SHP77 (cell line): ENCODE data around the gene ATP11A.

Experiments
- DNase-seq, 2 experiments: peaks; one replicate each; lab custom pipeline; 2025; lab: John Stamatoyannopoulos, UW

ATP11A gene

DNA sequence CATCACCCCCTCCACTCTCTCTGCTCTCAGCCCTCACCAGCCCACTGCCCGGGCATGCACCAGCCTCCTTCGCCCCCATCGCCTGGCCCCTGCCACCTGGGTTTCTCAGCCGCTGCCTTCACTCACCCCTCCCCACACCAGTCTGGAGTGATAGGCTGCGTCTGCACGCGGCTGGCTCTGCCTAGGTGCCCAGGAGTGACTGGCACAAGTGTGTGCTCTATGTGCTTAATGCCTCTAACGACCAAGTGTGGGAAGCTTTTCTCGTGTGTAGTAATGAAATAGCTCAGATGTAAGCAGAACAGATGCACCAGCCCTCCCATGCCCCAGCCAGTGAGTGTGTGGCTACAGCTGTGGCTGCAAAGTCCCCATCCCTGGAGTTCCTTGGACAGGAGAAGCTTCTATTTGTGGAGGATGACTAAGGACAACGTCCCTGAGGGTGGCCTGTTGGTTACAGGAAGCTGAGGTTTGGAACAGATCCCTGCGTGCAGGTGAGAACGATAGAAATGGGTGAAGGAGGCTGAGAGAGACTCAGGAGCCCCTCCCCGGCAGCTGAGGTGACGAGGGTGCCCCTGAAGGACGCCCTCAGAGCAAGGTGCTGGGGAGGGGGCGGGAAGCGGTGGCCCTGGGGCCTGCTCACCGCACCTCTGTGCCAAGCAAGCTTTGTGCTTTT lies 35.6 kb downstream of the ATP11A start:
- peak; percentile 77 to 85 for DNase-seq

GRCh38 chr13:112726016-112726767 lies 36.4 kb downstream of the ATP11A start:
- DNase-seq, result peak; percentile 77 to 85

DNA sequence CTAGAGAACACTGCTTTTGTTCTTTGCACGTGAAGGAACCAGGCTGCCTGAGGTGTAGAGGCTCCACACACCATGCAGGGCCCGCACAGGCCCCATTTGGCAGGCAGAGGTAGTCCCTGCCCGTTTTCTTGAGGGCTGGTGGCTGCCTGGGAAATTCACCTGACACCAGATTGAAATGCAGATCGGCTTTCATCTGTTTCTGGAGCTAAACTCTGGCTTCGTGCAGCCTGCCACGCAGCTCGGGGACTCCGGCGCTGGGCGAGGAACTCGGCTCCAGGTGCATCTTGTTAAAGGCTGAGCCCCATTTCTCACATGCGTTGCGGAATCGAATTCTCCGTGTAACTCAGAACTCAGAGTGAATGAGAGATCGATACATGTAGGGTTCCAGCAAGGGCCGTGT lies 37.7 kb downstream of the ATP11A start:
- DNase-seq, result no peak

DNA sequence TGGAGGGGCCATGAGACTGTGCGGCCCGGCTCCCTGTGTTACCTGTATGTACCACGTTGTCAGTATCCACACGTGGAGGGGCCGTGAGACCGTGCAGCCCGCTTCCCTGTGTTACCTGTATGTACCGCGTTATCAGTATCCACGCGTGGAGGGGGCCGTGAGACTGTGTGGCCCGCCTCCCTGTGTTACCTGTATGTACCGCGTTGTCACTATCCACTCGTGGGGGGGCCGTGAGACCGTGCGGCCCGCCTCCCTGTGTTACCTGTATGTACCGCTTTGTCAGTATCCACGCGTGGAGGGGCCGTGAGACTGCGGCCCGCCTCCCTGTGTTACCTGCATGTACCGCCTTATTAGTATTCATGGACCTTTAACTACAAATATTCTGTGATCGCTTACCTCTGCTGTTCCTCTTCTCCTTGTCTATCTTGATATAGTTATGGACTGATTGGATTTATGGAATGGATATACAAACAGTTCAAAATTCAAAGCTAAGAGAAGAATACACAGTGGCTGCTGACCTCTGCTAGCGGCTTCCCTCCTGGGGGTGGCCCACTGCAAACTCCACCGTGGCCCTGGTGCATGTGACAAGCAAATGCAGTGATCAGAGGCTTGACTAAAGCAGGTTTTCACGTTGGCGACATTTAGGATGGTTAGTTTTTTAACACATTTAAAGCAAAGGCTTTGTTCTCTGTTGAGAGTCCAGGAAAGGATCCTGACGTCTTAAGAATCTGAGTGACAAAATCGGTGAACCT lies 38.7 kb downstream of the ATP11A start:
- DNase-seq, result no peak

GRCh38 chr13:112729408-112729807 lies 39.6 kb downstream of the ATP11A start:
- DNase-seq, result no peak

DNA sequence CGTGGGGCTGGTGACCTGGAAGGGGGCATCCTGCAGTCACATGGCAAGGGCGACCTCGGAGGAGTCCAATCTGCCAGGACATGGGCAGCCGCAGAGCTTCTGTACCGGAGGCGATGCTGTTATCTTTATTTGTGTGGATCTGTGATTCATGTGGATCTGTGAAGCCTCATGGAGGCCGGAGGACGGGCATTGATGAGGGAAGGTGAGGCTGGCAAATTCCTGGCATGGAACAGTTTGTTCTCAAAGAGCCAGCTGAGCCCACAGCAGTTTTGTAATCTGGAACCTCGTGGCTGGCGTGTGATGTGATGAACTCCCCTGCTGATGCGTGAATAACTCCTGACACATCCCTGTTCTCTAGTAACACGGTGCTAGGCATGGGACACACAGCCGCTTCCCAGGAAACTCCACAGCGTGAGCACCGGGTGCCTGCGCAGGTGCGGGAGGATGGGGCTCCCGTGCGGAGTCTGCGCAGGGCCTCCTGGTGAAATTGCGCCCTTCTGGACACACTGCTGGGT lies 40.4 kb downstream of the ATP11A start:
- DNase-seq, result no peak

- DNase-seq, result no peak
Measured at GRCh38 chr13:112731667-112732616, 42.1 kb downstream of the ATP11A start.

GRCh38 chr13:112732679-112733078 lies 42.8 kb downstream of the ATP11A start:
- DNase-seq, result no peak

DNA sequence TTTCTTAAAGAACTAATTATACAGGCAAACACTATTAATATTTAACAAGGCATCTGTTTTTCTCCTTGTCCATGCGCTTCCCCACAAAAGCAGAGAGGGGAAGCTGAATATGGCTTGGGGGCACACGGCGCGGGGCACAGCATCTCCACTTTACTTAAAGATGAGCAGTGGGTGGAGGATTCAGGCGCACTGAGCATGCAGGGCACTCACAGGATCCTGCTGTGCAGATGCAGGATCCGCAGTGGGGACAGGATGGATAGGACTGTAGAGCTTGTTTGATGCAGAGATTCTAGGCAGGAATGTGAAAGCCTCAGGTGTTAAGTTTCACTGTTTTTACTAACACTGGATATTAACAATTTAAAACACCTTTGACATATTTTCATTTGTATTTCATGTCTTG lies 43.3 kb downstream of the ATP11A start:
- DNase-seq, result peak in 1 of 2 experiments; percentile 25

GRCh38 chr13:112733661-112734379 lies 44.0 kb downstream of the ATP11A start:
- DNase-seq, result peak; percentile 93 to 94

DNA sequence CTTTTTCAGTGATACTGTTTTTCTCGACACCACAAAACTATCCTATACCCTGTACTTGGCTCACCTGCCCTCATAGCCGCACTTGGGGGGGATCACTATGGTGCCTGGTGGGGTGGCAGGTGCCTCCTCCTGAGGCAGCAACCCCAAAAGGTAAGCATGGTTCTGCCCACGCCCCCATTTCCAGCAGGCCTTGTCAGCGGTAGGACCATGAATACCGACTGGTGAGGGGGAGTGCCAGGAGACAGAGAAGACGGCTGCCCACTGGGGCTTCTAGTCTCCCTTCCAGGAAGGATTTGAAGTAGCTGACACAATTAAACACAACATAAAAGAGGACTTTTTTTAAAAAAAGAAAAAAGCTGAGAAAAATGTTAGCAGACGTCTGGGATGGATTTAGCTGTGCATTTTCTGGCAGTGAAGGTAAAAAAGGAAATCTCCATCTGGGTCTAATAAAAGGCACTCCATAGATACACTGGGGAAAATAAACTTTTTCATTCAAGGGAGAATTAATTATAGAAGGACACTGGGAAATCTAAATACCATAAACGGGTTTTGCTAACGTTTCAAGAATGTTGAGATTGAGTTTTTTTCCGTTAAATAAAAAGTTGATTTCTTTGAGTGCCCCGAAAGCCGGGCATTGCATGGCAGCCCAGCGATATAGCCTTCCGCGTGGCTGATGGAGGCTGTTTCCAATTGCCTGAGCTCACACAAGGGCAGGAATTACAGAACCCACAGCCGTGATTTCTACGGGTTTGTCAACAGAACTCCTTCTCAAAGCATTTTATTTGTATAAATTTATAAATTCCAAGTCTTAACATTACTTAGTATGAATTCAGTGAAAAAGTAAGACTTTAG lies 45.1 kb downstream of the ATP11A start:
- DNase-seq, result no peak

DNA sequence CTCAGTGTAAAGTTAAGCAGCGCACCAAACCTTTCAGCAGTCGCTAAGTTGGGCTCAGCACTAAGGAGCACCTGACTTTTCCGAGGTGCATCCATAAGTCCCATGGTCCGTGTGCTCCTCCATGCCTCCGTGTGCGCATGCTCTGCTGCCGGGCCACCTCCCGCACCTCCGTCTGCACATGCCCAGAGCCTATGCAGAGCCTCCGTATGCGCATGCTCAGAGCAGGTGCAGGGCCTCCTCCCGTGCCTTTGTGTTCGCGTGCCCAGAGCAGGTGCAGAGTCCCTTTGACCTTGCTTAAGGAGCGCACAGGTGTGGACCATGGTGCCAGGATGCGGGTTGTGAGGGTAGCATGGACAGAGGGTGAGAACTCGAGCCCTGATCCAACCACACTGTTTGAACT lies 46.0 kb downstream of the ATP11A start:
- peak; percentile 99 for DNase-seq

DNA sequence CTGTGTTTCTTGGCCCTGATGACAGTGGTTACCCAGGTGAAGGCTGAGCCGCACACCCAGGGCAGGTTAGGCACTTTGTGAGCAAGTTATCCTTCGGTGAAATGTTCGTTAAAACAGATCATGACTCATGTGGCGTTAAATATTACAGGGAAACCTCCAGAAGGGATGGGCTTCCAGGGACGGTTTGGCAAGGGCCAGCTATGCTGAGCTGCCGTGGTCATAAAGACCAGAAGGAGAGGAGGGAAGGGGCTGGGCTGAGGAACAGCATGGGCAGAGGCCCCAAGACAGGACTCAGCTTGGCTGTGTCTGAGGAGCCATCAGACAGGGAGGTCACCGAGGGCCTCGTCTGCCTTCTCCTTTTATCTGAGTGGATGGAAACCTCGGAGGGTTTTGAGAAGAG lies 47.5 kb downstream of the ATP11A start:
- DNase-seq, result no peak

GRCh38 chr13:112738606-112739005 lies 48.8 kb downstream of the ATP11A start:
- no peak for DNase-seq

- peak; percentile 71 to 77 for DNase-seq
Measured at GRCh38 chr13:112740502-112741131, 50.8 kb downstream of the ATP11A start.

GRCh38 chr13:112741185-112741755 lies 51.4 kb downstream of the ATP11A start:
- DNase-seq, result no peak

GRCh38 chr13:112741835-112742570 lies 52.2 kb downstream of the ATP11A start:
- DNase-seq, result no peak

DNA sequence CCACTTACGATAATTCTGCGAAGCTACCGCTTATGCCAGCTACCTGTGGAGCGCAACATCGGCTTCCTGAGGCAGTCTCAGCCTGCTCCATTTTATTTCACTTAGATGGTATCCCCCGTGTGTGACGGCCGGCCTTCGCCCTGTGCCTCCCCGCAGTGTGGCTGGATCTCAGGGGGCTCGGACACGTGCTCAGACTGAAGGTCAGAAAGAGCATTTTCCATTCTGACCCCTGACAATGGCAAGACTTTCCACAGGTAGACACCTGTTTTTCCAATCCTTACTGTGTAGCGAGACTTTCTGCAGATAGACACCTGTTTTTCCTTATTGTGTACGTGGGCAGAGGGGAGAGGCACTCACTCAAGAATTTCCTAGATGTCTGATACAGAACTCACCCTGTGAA lies 52.7 kb downstream of the ATP11A start:
- no peak for DNase-seq
